ENCODE measurements around the gene CTNNA3. TPM values are rescaled to one million over a fixed set of nuclear protein-coding genes. Genes with fewer than 3 reads are reported as not detected.
A peak's percentile ranks its signal among the peaks of the same experiment; 100 is the strongest.

CTNNA3 gene
- total and polyA plus RNA-seq, 4 donors: under 0.01 to 39.8 (median 0.09) TPM

DNA sequence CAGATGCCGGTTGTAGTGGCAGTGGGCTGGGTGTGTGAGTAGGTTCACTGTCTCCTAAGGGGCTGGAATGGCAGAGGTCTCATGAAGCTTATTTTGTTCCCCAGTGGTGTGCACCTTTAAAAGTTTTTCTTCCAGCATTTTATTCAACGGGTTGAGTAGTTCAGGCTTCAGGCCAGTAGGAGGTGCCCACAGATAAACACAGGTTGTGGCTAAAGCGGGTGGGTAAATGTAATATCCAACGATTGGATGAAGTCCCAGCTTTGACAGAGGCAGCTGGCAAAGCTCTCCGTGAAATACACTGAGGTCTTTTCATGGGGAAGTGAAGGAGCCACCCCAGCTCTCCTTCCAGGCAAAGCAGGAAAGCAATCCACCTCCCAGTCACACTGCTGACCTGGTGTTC, 1109.9 kb downstream of the CTNNA3 start:
- H3K36me3 ChIP-seq (ENCODE audit: control insufficient read depth in 4 of 4, insufficient read depth in 4 of 4, low read length in 4 of 4): no peaks in the 10 kb centered on the region
- peaks cover 0 to 10% (median 0%) of the 10 kb centered on the region in 4 donors for H3K9me3 ChIP-seq (ENCODE audit: control insufficient read depth in 4 of 4, insufficient read depth in 3 of 4, low read length in 3 of 4)
- DNase-seq: peak in 2 of 3 donors; percentile 9 to 17
- H3K27me3 ChIP-seq (ENCODE audit: control insufficient read depth in 3 of 3, insufficient read depth in 3 of 3, low read length in 2 of 3): no peaks in the 10 kb centered on the region
- H3K4me1 ChIP-seq (ENCODE audit: control insufficient read depth in 5 of 5, insufficient read depth in 5 of 5, low read length in 5 of 5): peaks cover 0 to 3% (median 0%) of the 10 kb centered on the region in 5 donors
- H3K9ac ChIP-seq (ENCODE audit: insufficient read depth in 1 of 2, low read length in 2 of 2): no peak overlapping the region
- no peak overlapping the region for H3K4me3 ChIP-seq
- WGBS, 2 donors: 39 to 43% methylated on average over 5 of the region's 5 CpGs
- TF ChIP-seq CTCF (IDR thresholded peaks at IDR 0.05; ENCODE audit: control extremely low read depth, extremely low read depth): no peak
- H3K27ac ChIP-seq (ENCODE audit: low read depth in 1 of 2, low read length in 1 of 2): no peak overlapping the region
- no peak for ATAC-seq (ENCODE audit: insufficient read depth, low FRiP score)

DNA sequence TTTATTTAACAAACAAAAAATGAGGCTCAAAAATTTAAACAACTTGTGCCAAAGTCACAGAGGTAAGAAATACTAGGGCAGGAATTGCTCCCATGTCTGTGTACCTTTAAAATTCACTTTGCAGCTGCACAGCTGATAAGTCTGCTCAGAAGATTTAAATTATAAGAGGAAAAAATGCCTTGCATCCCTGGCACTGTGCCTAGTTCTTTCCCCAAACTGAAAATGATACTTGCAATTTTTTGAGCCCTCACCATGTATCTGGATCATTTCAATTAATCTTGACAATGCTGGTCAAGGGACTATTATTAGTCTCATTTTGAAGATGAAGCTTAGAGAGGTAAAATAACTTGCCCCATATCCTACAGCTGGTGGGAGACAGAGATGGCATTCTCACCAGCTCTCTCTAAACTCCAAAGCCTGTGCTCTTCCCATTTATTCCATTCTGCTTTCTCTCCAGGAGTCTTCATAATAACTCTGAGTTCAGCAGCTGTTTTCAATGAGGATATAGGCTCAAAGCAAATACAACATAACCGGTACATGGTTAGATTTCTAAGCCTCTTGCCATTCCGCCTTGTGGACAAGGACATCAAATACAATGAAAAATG, 1120.6 kb downstream of the CTNNA3 start:
- Histone ChIP-seq H3K9ac (ENCODE audit: insufficient read depth in 1 of 2, low read length in 2 of 2) (no peak overlapping the region), H3K36me3 (ENCODE audit: control insufficient read depth in 4 of 4, insufficient read depth in 4 of 4, low read length in 4 of 4) (no peaks in the 10 kb centered on the region), H3K27ac (ENCODE audit: low read depth in 1 of 2, low read length in 1 of 2) (no peak overlapping the region), H3K27me3 (ENCODE audit: control insufficient read depth in 3 of 3, insufficient read depth in 3 of 3, low read length in 2 of 3) (no peaks in the 10 kb centered on the region), H3K9me3 (ENCODE audit: control insufficient read depth in 4 of 4, insufficient read depth in 3 of 4, low read length in 3 of 4) (no peaks in the 10 kb centered on the region), H3K4me1 (ENCODE audit: control insufficient read depth in 5 of 5, insufficient read depth in 5 of 5, low read length in 5 of 5) (no peaks in the 10 kb centered on the region), H3K4me3 (no peak overlapping the region)
- DNase-seq (peak in 2 of 3 donors; percentile 5 to 11), ATAC-seq (ENCODE audit: insufficient read depth, low FRiP score) (no peak)
- no peak for TF ChIP-seq CTCF (IDR thresholded peaks at IDR 0.05; ENCODE audit: control extremely low read depth, extremely low read depth)
- WGBS, 2 donors: 84 to 89% methylated on average over 2 of the region's 2 CpGs

- Histone ChIP-seq H3K27ac (ENCODE audit: low read depth in 1 of 2, low read length in 1 of 2) (no peak overlapping the region), H3K4me1 (ENCODE audit: control insufficient read depth in 5 of 5, insufficient read depth in 5 of 5, low read length in 5 of 5) (peaks cover 0 to 5% (median 0%) of the 10 kb centered on the region in 5 donors), H3K36me3 (ENCODE audit: control insufficient read depth in 4 of 4, insufficient read depth in 4 of 4, low read length in 4 of 4) (no peaks in the 10 kb centered on the region), H3K27me3 (ENCODE audit: control insufficient read depth in 3 of 3, insufficient read depth in 3 of 3, low read length in 2 of 3) (no peaks in the 10 kb centered on the region), H3K9ac (ENCODE audit: insufficient read depth in 1 of 2, low read length in 2 of 2) (no peak overlapping the region), H3K9me3 (ENCODE audit: control insufficient read depth in 4 of 4, insufficient read depth in 3 of 4, low read length in 3 of 4) (no peaks in the 10 kb centered on the region), H3K4me3 (no peak overlapping the region)
- 73 to 83% methylated on average over 2 of the region's 2 CpGs for WGBS, 2 donors
- no peak for TF ChIP-seq CTCF (IDR thresholded peaks at IDR 0.05; ENCODE audit: control extremely low read depth, extremely low read depth)
- no peak for ATAC-seq (ENCODE audit: insufficient read depth, low FRiP score)
- DNase-seq: no peak
Observed at GRCh38 chr10:66572700-66573099, 1123.3 kb downstream of the CTNNA3 start.

DNA sequence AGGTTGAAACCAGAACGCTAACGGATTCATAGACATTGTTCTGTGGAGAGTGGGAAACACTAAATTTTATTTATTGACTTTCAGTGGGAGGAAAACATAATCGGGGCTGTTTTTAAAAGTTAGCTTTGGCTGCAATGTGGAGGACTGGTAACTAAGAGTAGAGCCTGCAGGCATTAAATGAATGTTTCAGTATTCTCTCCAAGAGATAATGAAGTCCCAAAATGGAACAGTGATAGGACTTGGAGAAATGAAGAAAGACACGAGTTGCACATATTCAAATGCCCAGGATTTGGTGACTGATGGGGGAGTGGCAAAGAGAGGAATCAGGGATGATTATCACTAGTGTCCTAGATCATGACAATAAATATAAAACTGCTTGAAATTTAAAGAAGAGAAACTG, 1130.0 kb downstream of the CTNNA3 start:
- DNase-seq: no peak
- Histone ChIP-seq H3K4me1 (ENCODE audit: control insufficient read depth in 5 of 5, insufficient read depth in 5 of 5, low read length in 5 of 5) (peaks cover 0 to 12% (median 0%) of the 10 kb centered on the region in 5 donors), H3K9ac (ENCODE audit: insufficient read depth in 1 of 2, low read length in 2 of 2) (no peak overlapping the region), H3K27ac (ENCODE audit: low read depth in 1 of 2, low read length in 1 of 2) (no peak overlapping the region), H3K9me3 (ENCODE audit: control insufficient read depth in 4 of 4, insufficient read depth in 3 of 4, low read length in 3 of 4) (no peaks in the 10 kb centered on the region), H3K27me3 (ENCODE audit: control insufficient read depth in 3 of 3, insufficient read depth in 3 of 3, low read length in 2 of 3) (no peaks in the 10 kb centered on the region), H3K4me3 (no peak overlapping the region), H3K36me3 (ENCODE audit: control insufficient read depth in 4 of 4, insufficient read depth in 4 of 4, low read length in 4 of 4) (no peaks in the 10 kb centered on the region)
- WGBS, 2 donors: 69 to 70% methylated on average over 4 of the region's 4 CpGs
- TF ChIP-seq CTCF (IDR thresholded peaks at IDR 0.05; ENCODE audit: control extremely low read depth, extremely low read depth): no peak
- no peak for ATAC-seq (ENCODE audit: insufficient read depth, low FRiP score)
